AG09309 (cell line): ENCODE measurements around the gene PPARD.

Source experiments
- DNase-seq: peaks from one replicate; pipeline ENCODE4 v3.0.0-alpha.2; 2010; ENCODE audit warnings: low read depth
- H3K4me3 ChIP-seq: 2 replicates; pipeline ENCODE4 v1.5.1; 2011; ENCODE audit warnings: mild to moderate bottlenecking, low read depth, low read length, moderate library complexity; ENCODE audit not compliant: control insufficient read depth
- CTCF ChIP-seq: IDR thresholded peaks from 2 replicates; pipeline ENCODE4 v1.5.1; 2011; ENCODE audit warnings: mild to moderate bottlenecking, low read depth, low read length, inconsistent platforms; ENCODE audit not compliant: insufficient read depth, control insufficient read depth; ENCODE audit errors: missing control alignments

Gene PPARD

GRCh38 chr6:35457907-35458306, 115.5 kb downstream of the PPARD start:
- TF ChIP-seq CTCF, result no peak
- DNase-seq, result no peak
- H3K4me3 ChIP-seq, result no peak overlapping the region

- no peak overlapping the region for H3K4me3 ChIP-seq
- TF ChIP-seq CTCF, result no peak
- DNase-seq, result no peak
Measured at GRCh38 chr6:35461270-35461669, 118.9 kb downstream of the PPARD start.

- no peak for TF ChIP-seq CTCF
- DNase-seq, result no peak
- H3K4me3 ChIP-seq, result no peak overlapping the region
Measured at GRCh38 chr6:35463292-35463691, 120.9 kb downstream of the PPARD start.

GRCh38 chr6:35465646-35466045, 123.3 kb downstream of the PPARD start:
- no peak for DNase-seq
- no peak overlapping the region for H3K4me3 ChIP-seq
- TF ChIP-seq CTCF, result no peak

GRCh38 chr6:35468181-35468979, 126.0 kb downstream of the PPARD start, which contains the start of gene RPL10A:
Gene RPL10A, plus strand, starts transcription at chr6:35468401. Its CDS starts 34 bp downstream, at chr6:35468435.
- peak; percentile 96 for TF ChIP-seq CTCF
- peak; percentile 86 for DNase-seq
- H3K4me3 ChIP-seq, result peak within 1 kb of the TSS; percentile 96

GRCh38 chr6:35468980-35469750, 126.8 kb downstream of the PPARD start:
- DNase-seq, result no peak
- peak overlapping the region; percentile 96 for H3K4me3 ChIP-seq
- no peak for TF ChIP-seq CTCF
